CD14-positive monocyte (primary cell): ENCODE results near the gene ADA. TPM values are rescaled to one million over a fixed set of nuclear protein-coding genes. Genes with fewer than 3 reads are reported as not detected.
A peak's percentile ranks its signal among the peaks of the same experiment; 100 is the strongest.

Experiments used
- DNase-seq, 3 donors: peaks; one replicate each; pipeline ENCODE4 v3.0.0-alpha.2; 2011 to 2022
- H2AFZ ChIP-seq: 2 replicates; pipeline ENCODE4 v1.6.0; 2012; ENCODE audit warnings: mild to moderate bottlenecking, low read depth, low read length, inconsistent platforms; ENCODE audit not compliant: insufficient read depth, poor library complexity, severe bottlenecking
- H3K27ac ChIP-seq, 2 donors: 1 replicate in 1 of 2; 2 replicates in 1 of 2; pipeline ENCODE4 v1.5.1; 2012 to 2013; ENCODE audit warnings: low read length in 2 of 2, control low read depth in 1 of 2, inconsistent platforms in 1 of 2, low read depth in 1 of 2, mild to moderate bottlenecking in 1 of 2
- H3K27me3 ChIP-seq, 2 donors: one replicate each; pipeline versions ENCODE4 v1.6.0 to v1.6.1; 2011 to 2013; ENCODE audit warnings: low read length in 2 of 2; ENCODE audit not compliant: control insufficient read depth in 2 of 2, insufficient read depth in 2 of 2
- H3K36me3 ChIP-seq, 2 donors: replicated peaks in 1 of 2; 1 replicate in 1 of 2; 2 replicates in 1 of 2; pipeline versions ENCODE4 v1.5.1 to v1.6.1; 2012 to 2013; ENCODE audit warnings: low read length in 2 of 2, control low read depth in 1 of 2, inconsistent platforms in 1 of 2, mild to moderate bottlenecking in 1 of 2; ENCODE audit not compliant: insufficient read depth in 2 of 2, control insufficient read depth in 1 of 2
- H3K4me1 ChIP-seq, 2 donors: 1 replicate in 1 of 2; 2 replicates in 1 of 2; pipeline versions ENCODE4 v1.5.1 to v1.6.1; 2012 to 2013; ENCODE audit warnings: low read length in 2 of 2, control low read depth in 1 of 2, inconsistent platforms in 1 of 2, mild to moderate bottlenecking in 1 of 2, moderate library complexity in 1 of 2; ENCODE audit not compliant: insufficient read depth in 2 of 2, control insufficient read depth in 1 of 2
- H3K4me2 ChIP-seq: replicated peaks from 2 replicates; pipeline ENCODE3; 2012; ENCODE audit warnings: low read length, moderate library complexity, mild to moderate bottlenecking; ENCODE audit not compliant: poor library complexity, severe bottlenecking; ENCODE audit errors: extremely low read depth
- H3K4me3 ChIP-seq, 3 experiments: fragments of 200-600 bp in 1 of 3; sonication (generic) in 1 of 3; replicated peaks in 1 of 3; 1 replicate in 2 of 3; 2 replicates in 1 of 3; pipeline ENCODE4 v1.5.1; 2011 to 2013; ENCODE audit warnings: low read length in 3 of 3, mild to moderate bottlenecking in 3 of 3, control low read depth in 2 of 3, low read depth in 2 of 3, inconsistent platforms in 1 of 3, moderate library complexity in 1 of 3
- H3K79me2 ChIP-seq: 2 replicates; pipeline ENCODE4 v1.6.0; 2012; ENCODE audit warnings: mild to moderate bottlenecking, control low read depth, inconsistent platforms, low read length, moderate library complexity; ENCODE audit not compliant: insufficient read depth
- H3K9ac ChIP-seq: 2 replicates; pipeline ENCODE4 v1.6.0; 2017; ENCODE audit warnings: low read length, mild to moderate bottlenecking; ENCODE audit not compliant: insufficient read depth, poor library complexity, severe bottlenecking
- H3K9me3 ChIP-seq, 2 donors: replicated peaks in 1 of 2; 1 replicate in 1 of 2; 2 replicates in 1 of 2; pipeline versions ENCODE4 v1.5.1 to v1.6.1; 2012 to 2013; ENCODE audit warnings: low read length in 2 of 2, control low read depth in 1 of 2; ENCODE audit not compliant: control insufficient read depth in 1 of 2, insufficient read depth in 1 of 2
- H4K20me1 ChIP-seq: 2 replicates; pipeline ENCODE4 v1.6.0; 2012; ENCODE audit warnings: mild to moderate bottlenecking, low read length, control low read depth, moderate library complexity; ENCODE audit not compliant: insufficient read depth
- H3K27ac Mint-ChIP-seq, 7 donors: one replicate each; pipeline ENCODE4 v1.8.0; 2020; ENCODE audit warnings: mild to moderate bottlenecking in 7 of 7, mixed read lengths in 7 of 7, moderate library complexity in 6 of 7, inconsistent platforms in 2 of 7
- H3K27me3 Mint-ChIP-seq, 3 donors: one replicate each; pipeline ENCODE4 v1.8.0; 2021 to 2022; ENCODE audit warnings: low read depth in 3 of 3, mild to moderate bottlenecking in 3 of 3, mixed read lengths in 3 of 3, moderate library complexity in 3 of 3, inconsistent platforms in 1 of 3
- H3K36me3 Mint-ChIP-seq, 2 donors: one replicate each; pipeline ENCODE4 v1.8.0; 2020; ENCODE audit warnings: mixed read lengths in 2 of 2, inconsistent platforms in 1 of 2, mild to moderate bottlenecking in 1 of 2
- H3K4me1 Mint-ChIP-seq: one replicate; pipeline ENCODE4 v1.8.0; 2020; ENCODE audit warnings: mild to moderate bottlenecking, mixed read lengths
- H3K4me3 Mint-ChIP-seq, 2 donors: one replicate each; pipeline ENCODE4 v1.8.0; 2020; ENCODE audit warnings: mild to moderate bottlenecking in 2 of 2, mixed read lengths in 2 of 2, moderate library complexity in 1 of 2
- H3K9me3 Mint-ChIP-seq, 7 donors: one replicate each; pipeline ENCODE4 v1.8.0; 2020 to 2022; ENCODE audit warnings: mixed read lengths in 7 of 7, mild to moderate bottlenecking in 6 of 7, moderate library complexity in 6 of 7, inconsistent platforms in 2 of 7
- CTCF ChIP-seq: fragments of 200-600 bp; IDR thresholded peaks from one replicate; pipeline ENCODE4 v1.8.0; 2022; ENCODE audit warnings: antibody characterized with exemption, mild to moderate bottlenecking
- WGBS: methylation state at CpG from one replicate; pipeline ENCODE4 v1.1.5; 2013; ENCODE audit warnings: missing lambda C conversion rate; ENCODE audit not compliant: insufficient coverage; 5-methylcytosine and 5-hydroxymethylcytosine counted together
- intact Hi-C, 2 donors: fragments of 100-400 bp; cut with micrococcal nuclease; formaldehyde crosslinking; loops; one replicate each; pipeline versions ENCODE4 v1.15.0 to v1.15.1; 2023
- polyA plus RNA-seq, 3 donors: library from polyadenylated mRNA; depleted of rRNA in 1 of 3; unstranded in 2 of 3; stranded (reverse) in 1 of 3; fragments of 300-500 nt in 2 of 3; fragments of >200 nt in 1 of 3; fragmentation: Illumina TruSeq in 2 of 3; gene quantifications; 1 replicate in 2 of 3; 2 replicates in 1 of 3; pipeline ENCODE4 v1.2.3, GENCODE V29; 2012 to 2021

ADA gene
- polyA plus RNA-seq, 3 donors, result 11.1 to 17.2 (median 15.6) TPM

GRCh38 chr20:44649126-44649525 lies 2.4 kb downstream of the ADA start:
- WGBS, result 13% methylated on average over 1 of the region's 3 CpGs
- intact Hi-C loops, result loop anchor here in 1 of 2 donors (10.0 kb wide), 1 partner anchor 316 kb away; the partner anchor contains the start of genes STK4 and TOMM34

GRCh38 chr20:44648579-44648978 lies 2.9 kb downstream of the ADA start:
- H3K4me1 Mint-ChIP-seq, result peaks cover 78% of the 10 kb centered on the region
- H3K27me3 ChIP-seq, result no peaks in the 10 kb centered on the region
- no peaks in the 10 kb centered on the region for H3K36me3 ChIP-seq
- no peak overlapping the region for H2AFZ ChIP-seq
- intact Hi-C loops, result loop anchor here in 1 of 2 donors (10.0 kb wide), 1 partner anchor 316 kb away; the partner anchor contains the start of genes STK4 and TOMM34
- no peak for DNase-seq
- peak overlapping the region in 1 of 2 donors; percentile 33 for H3K27ac ChIP-seq
- peaks cover 17% of the 10 kb centered on the region for H3K79me2 ChIP-seq
- no peak overlapping the region for H3K9ac ChIP-seq
- no peaks in the 10 kb centered on the region for H3K36me3 Mint-ChIP-seq
- no peaks in the 10 kb centered on the region for H3K9me3 ChIP-seq
- H4K20me1 ChIP-seq, result no peaks in the 10 kb centered on the region
- H3K4me2 ChIP-seq, result no peak overlapping the region
- H3K4me3 ChIP-seq, result no peak overlapping the region
- WGBS, result 74% methylated on average over 4 of the region's 7 CpGs
- H3K4me1 ChIP-seq, result peaks cover 70 to 78% of the 10 kb centered on the region in 2 donors
- H3K9me3 Mint-ChIP-seq, result no peaks in the 10 kb centered on the region
- peaks cover 3 to 7% (median 7%) of the 10 kb centered on the region in 3 donors for H3K27me3 Mint-ChIP-seq
- no peak for TF ChIP-seq CTCF
- no peak overlapping the region for H3K4me3 Mint-ChIP-seq
- peak overlapping the region in 1 of 7 donors; percentile 63 for H3K27ac Mint-ChIP-seq

More at GRCh38 chr20:44649126-44649525, 2.4 kb downstream of the ADA start:
- Histone ChIP-seq H2AFZ (no peak overlapping the region), H3K79me2 (peaks cover 17% of the 10 kb centered on the region), H3K4me3 (no peak overlapping the region), H4K20me1 (no peaks in the 10 kb centered on the region), H3K9me3 (no peaks in the 10 kb centered on the region), H3K4me2 (no peak overlapping the region), H3K27ac (peak overlapping the region in 1 of 2 donors; percentile 33), H3K9ac (no peak overlapping the region), H3K27me3 (no peaks in the 10 kb centered on the region), H3K36me3 (no peaks in the 10 kb centered on the region), H3K4me1 (peaks cover 64 to 73% of the 10 kb centered on the region in 2 donors)
- Mint-ChIP-seq H3K9me3 (peaks cover 0 to 1% (median 0%) of the 10 kb centered on the region in 7 donors), H3K36me3 (no peaks in the 10 kb centered on the region), H3K4me3 (peak overlapping the region; percentile 41 to 54), H3K27me3 (peaks cover 2 to 9% (median 7%) of the 10 kb centered on the region in 3 donors), H3K27ac (peak overlapping the region in 3 of 7 donors; percentile 6 to 78 (median 63)), H3K4me1 (peaks cover 75% of the 10 kb centered on the region)
- peak in 2 of 3 donors; percentile 40 to 54 for DNase-seq
- no peak for TF ChIP-seq CTCF
